ENCODE data around the gene GPC6. TPM values are rescaled to one million over a fixed set of nuclear protein-coding genes. Genes with fewer than 3 reads are reported as not detected.

GPC6 gene
- total and polyA plus RNA-seq, 9 of the 15 experiments (the other 6 are each of a cell fraction or from before 2014, with no cell fraction given), result under 0.01 to 0.20 (median 0.01) TPM; not detected in 4

- intact Hi-C loops (cut with micrococcal nuclease) (no loop called here), in situ Hi-C loops (cut with MboI) (no loop called here)
- Histone ChIP-seq H3K79me2 (ENCODE audit: control insufficient read depth, insufficient read depth, low read length) (no peaks in the 10 kb centered on the region), H2AFZ (ENCODE audit: low read depth, low read length) (no peak overlapping the region), H3K9ac (ENCODE audit: insufficient read depth in 1 of 2, low read depth in 2 of 2, low read length in 2 of 2) (no peak overlapping the region), H3K27me3 (ENCODE audit: control insufficient read depth in 2 of 2, insufficient read depth in 2 of 2, low read length in 2 of 2) (no peaks in the 10 kb centered on the region), H3K9me3 (replicated peaks; ENCODE audit: control insufficient read depth, insufficient read depth, low read depth, low read length) (no peaks in the 10 kb centered on the region), H3K4me1 (replicated peaks in 1 of 2; ENCODE audit: control insufficient read depth in 2 of 2, insufficient read depth in 2 of 2, low read length in 2 of 2) (no peaks in the 10 kb centered on the region), H3K4me3 (no peak overlapping the region), H3K36me3 (ENCODE audit: control insufficient read depth, insufficient read depth, low read length) (no peaks in the 10 kb centered on the region), H4K20me1 (replicated peaks; ENCODE audit: control insufficient read depth, insufficient read depth, low read length) (no peaks in the 10 kb centered on the region), H3K9me1 (ENCODE audit: control insufficient read depth, insufficient read depth, low read length) (no peaks in the 10 kb centered on the region), H3K27ac (ENCODE audit: extremely low read depth, low read depth, low read length) (no peak overlapping the region), H3K4me2 (ENCODE audit: insufficient read depth, low read length) (no peak overlapping the region)
- TF ChIP-seq BCL6 (CRISPR knock-in tag; IDR thresholded peaks at IDR 0.05) (no peak), ARID3B (CRISPR knock-in tag; IDR thresholded peaks at IDR 0.05; ENCODE audit: borderline replicate concordance) (no peak), THAP7 (CRISPR knock-in tag; IDR thresholded peaks at IDR 0.05) (no peak), ZNF274 (IDR thresholded peaks at IDR 0.05; ENCODE audit: borderline replicate concordance, low read depth, low read length) (no peak), SP2 (IDR thresholded peaks at IDR 0.05; ENCODE audit: extremely low read depth, low read depth, low read length, poor library complexity, severe bottlenecking) (no peak)
- no peak for FAIRE-seq
- POLR2A ChIA-PET, result no interaction called here
- DNase-seq (ENCODE audit: extremely low read depth in 1 of 4, low spot score in 3 of 4), result no peak
- no peak for ATAC-seq
- BruUV-seq (replicated peaks), result no TSS peak
- CTCF ChIA-PET (ENCODE audit: low intra/inter-chr PET ratio), result no interaction called here
- 0% methylated on average over 1 of the region's 1 CpG for WGBS (ENCODE audit: insufficient coverage, low coverage, missing lambda C conversion rate)
Measured at GRCh38 chr13:93700115-93700514, 473.5 kb downstream of the GPC6 start.
